SH-SY5Y (cell line): ENCODE data around the gene PLXNB3.

Source experiments
- GATA2 ChIP-seq: IDR thresholded peaks from 2 replicates; pipeline ENCODE4 v1.6.1; 2011; ENCODE audit warnings: mild to moderate bottlenecking, low read depth, low read length
- GATA3 ChIP-seq: IDR thresholded peaks from 2 replicates; pipeline ENCODE4 v1.6.1; 2011; ENCODE audit warnings: low read depth, mild to moderate bottlenecking, low read length, moderate library complexity

PLXNB3 gene

DNA sequence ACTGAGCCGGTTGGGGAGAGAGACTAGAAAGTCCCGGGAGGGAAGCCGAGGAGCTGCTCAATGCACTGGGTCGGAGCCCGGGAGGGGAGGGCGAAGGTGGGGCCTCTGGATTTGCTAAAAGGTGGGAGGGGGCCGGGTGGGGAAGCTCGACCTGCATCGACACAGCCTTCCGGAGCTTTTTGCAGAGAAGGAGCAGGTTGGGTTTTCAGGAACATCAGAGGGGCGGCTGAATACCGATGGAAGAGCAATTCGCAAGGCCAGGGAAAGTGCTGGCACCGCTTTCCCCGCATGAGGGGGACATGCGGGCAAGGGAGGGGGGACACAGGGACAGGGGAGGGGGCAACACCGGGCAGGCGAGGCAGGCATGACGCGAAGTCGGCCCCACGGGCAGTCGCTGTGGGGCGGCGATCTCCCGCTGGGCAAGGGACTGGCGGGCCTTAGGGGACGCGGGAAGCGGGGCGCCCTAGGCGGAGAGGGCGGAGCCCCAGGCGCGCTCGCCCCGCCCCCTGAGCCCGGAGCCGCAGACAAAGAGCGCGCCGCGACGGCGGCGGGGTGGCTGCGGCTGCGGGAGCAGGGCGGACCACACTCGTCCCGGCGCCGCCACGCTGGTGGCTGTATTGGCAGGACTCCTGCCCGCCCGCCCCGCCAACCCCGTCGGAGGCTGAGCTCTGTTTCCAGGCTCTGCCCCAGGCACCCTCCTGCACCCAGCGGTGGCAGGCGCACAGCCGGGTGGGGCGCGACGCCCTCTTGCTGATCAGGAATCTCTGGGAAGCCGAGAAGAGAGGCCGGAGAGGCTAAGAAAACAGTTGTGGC, 54.7 kb downstream of the PLXNB3 start:
- TF ChIP-seq GATA3 (no peak), GATA2 (no peak)

DNA sequence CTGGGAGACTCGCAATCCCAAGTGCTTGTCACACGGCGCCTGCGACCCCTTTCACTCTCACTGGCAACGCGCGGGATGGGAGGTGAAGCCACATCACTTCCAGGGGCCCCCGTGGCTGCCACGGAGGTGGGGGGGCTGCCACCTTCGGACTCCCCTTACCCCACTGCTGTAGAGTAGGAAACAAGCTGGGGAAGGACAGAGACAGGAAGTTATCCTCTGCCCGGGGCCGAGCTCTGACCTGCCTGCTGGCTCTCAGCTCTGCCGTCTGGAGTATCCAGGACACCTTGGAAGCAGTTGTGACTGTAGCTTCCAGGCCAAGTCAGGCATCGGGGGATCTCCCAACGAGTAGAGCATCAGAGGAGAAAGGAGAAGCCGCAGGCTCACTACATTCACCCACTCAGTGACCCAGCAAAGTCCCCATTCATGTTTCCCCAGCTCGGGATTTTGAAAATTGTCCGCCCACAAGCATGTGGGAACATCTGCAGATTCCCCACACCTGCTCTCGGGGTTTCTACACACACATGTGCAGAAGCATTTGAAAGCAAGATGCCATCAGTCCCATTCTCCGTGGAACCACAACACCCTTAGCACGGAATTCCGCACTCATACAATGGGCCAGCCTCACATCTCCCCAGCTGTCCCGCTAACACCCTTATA, 55.5 kb downstream of the PLXNB3 start:
- TF ChIP-seq GATA2 (no peak), GATA3 (no peak)

DNA sequence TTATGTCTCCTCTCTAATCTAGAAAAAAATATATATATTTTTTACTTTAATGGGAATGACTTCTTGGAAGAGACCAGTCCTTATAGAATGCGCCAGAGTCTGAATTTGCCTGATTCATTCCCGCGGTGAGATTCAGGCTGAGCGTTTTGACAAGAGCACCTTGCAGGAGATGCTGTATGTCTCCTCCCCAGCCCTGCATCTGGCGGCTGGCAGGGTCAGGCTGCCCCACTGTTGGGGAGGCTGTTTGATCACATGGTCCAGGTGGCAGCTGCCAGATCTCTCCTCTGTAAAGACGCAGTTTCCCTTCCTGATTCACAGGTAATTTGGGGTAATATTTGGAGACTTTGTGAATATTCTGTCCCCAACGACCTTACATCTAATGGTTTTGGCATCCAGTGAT, 56.6 kb downstream of the PLXNB3 start:
- no peak for TF ChIP-seq GATA2
- TF ChIP-seq GATA3 = no peak

DNA sequence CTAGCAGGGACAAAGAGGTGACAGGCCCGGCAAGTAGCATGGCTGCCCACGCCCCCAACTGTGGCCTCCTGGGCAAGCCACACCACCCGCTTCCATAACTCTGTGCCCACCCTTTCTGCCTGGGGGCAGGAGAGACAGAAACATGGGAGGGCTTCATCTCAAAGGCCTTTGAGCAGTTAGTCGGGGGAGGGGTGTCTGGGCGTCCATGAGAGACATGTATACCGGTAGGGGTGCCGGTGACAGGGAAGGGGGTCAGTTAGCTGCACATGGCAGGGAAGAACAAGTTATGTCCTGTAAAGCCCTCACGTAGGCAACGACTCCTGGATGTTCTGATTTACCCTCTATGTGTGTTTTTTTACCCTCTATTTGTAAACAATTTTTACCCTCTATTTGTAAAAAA, 57.0 kb downstream of the PLXNB3 start:
- TF ChIP-seq GATA2 (no peak), GATA3 (no peak)

DNA sequence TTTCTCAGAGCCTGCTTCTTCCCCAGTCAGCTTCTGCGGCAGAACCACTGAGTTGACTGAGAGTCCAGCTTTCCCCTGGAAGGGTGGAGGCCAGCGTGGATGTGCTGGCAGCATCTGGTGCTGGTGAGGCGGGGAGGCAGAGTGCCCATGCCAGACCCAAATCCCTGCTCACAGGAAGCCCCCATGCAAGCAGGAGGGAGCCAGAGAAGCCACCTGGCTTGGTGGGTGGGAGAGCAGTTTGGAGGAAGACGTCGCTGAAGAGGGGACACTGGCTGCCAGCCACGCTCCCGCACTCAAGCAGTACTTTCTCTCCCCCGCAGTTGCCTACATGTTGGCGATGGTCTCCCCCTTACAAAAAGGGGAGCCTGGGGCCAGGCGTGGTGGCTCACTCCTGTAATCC, 60.3 kb downstream of the PLXNB3 start:
- TF ChIP-seq GATA2 (no peak), GATA3 (no peak)

DNA sequence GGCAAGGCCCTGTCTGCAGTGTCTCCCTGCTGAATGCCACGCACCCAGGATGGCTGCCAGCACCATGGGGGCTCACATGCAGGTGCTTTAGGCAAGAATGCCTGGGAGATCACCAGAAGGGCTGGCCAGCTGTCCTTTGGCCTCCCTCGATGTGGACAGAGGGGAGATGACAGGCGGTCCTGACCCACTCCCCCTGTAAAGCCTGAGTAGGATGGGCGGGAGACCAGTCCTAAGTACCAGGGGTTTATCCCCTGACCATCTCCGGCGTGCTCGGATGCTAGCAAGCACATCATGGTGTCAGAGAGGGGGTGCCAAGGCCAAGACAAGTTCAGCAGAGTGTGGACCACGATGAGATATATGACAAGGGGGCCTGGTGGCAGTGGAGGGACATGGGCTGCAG, 61.0 kb downstream of the PLXNB3 start:
- no peak for TF ChIP-seq GATA3
- TF ChIP-seq GATA2 = no peak
